ENCODE results near the gene MAP4K2.

DNA sequence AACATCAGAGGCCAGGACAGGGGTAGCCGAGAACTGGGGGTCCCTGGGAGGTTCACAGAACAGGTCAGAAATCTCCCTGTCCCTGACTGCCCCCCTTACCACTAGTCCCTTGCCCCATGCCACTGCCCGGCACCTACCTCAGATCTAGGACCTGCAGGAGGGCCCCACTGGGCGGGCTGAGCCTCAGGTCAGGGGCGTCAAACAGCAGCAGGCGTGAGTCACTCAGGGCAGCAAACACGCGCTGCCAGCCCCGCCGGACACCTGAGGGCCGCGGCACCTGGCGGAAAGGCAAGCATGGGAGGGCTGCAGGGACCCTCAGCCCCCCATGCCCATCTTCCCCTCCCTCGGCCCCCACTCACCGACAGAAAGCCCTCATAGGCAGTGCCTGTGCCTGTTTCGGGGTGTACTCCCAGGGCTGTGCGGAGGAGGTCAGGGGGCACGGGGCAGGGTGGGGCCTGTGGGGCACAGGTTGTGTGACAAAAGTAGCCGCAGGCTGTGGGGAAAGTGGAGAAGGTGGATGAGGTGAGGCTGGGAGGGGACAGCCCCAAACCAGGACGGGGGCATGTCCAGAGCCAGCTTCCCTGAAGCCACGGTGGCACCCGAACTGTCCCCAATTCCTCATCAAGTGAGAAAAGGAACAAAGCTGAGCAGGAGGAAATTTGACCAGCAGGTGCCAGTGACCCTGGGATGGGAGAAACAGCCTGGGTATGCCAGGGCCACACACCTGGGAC, 29.6 kb upstream of the MAP4K2 start:
- TF ChIP-seq EP300 (IDR thresholded peaks at IDR 0.05) (no peak), POLR2A (IDR thresholded peaks at IDR 0.05; ENCODE audit: low read depth) (no peak), POLR2AphosphoS5 (IDR thresholded peaks at IDR 0.05) (no peak)
- TF ChIP-seq, protein P1, sequence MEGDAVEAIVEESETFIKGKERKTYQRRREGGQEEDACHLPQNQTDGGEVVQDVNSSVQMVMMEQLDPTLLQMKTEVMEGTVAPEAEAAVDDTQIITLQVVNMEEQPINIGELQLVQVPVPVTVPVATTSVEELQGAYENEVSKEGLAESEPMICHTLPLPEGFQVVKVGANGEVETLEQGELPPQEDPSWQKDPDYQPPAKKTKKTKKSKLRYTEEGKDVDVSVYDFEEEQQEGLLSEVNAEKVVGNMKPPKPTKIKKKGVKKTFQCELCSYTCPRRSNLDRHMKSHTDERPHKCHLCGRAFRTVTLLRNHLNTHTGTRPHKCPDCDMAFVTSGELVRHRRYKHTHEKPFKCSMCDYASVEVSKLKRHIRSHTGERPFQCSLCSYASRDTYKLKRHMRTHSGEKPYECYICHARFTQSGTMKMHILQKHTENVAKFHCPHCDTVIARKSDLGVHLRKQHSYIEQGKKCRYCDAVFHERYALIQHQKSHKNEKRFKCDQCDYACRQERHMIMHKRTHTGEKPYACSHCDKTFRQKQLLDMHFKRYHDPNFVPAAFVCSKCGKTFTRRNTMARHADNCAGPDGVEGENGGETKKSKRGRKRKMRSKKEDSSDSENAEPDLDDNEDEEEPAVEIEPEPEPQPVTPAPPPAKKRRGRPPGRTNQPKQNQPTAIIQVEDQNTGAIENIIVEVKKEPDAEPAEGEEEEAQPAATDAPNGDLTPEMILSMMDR (IDR thresholded peaks at IDR 0.05): no peak
